Thoracic aorta (tissue), 2 donors: ENCODE results near the gene VPS54. TPM values are rescaled to one million over a fixed set of nuclear protein-coding genes. Genes with fewer than 3 reads are reported as not detected.

Source experiments
- ATAC-seq: fragments of 150-250 bp; one replicate; pipeline ENCODE4 v1.8.0; 2017; ENCODE audit warnings: low read depth; ENCODE audit not compliant: insufficient number of reproducible peaks, low FRiP score
- DNase-seq: peaks from one replicate; pipeline ENCODE4 v3.0.0-alpha.2; 2020; ENCODE audit warnings: low spot score
- H3K27ac ChIP-seq, 2 donors: fragments of 200-600 bp; sonication (generic); 1 replicate in 1 of 2; 2 replicates in 1 of 2; pipeline ENCODE4 v1.5.1; 2016; ENCODE audit warnings: mild to moderate bottlenecking in 2 of 2, moderate library complexity in 2 of 2
- H3K27me3 ChIP-seq: fragments of 200-600 bp; sonication (generic); replicated peaks from 2 replicates; pipeline ENCODE4 v1.6.0; 2016; ENCODE audit warnings: mild to moderate bottlenecking; ENCODE audit not compliant: insufficient read depth
- H3K36me3 ChIP-seq: fragments of 200-600 bp; sonication (generic); one replicate; pipeline ENCODE4 v1.5.1; 2016
- H3K4me1 ChIP-seq, 2 donors: fragments of 200-600 bp; sonication (generic); 1 replicate in 1 of 2; 2 replicates in 1 of 2; pipeline versions ENCODE4 v1.5.1 to v1.6.0; 2016; ENCODE audit warnings: low read depth in 2 of 2, mild to moderate bottlenecking in 1 of 2; ENCODE audit not compliant: control insufficient read depth in 1 of 2
- H3K4me3 ChIP-seq: fragments of 200-600 bp; sonication (generic); 2 replicates; pipeline ENCODE4 v1.5.1; 2016; ENCODE audit warnings: mild to moderate bottlenecking
- H3K9me3 ChIP-seq: fragments of 200-600 bp; sonication (generic); 2 replicates; pipeline ENCODE4 v1.5.1; 2016
- CTCF ChIP-seq: fragments of 200-600 bp; sonication (generic); IDR thresholded peaks from one replicate; pipeline ENCODE4 v1.5.1; 2019; ENCODE audit warnings: antibody characterized with exemption
- total RNA-seq, 2 donors: library from RNA; depleted of rRNA; stranded (reverse); fragments of >200 nt; gene quantifications; one replicate each; pipeline versions ENCODE4 v1.1.0 to v1.2.3, GENCODE V29; 2016

VPS54 gene
- total RNA-seq, 2 donors from 2014 or later, result 20.0 to 22.1 TPM

- Histone ChIP-seq H3K36me3 (no peaks in the 10 kb centered on the region), H3K4me3 (no peak overlapping the region), H3K4me1 (no peaks in the 10 kb centered on the region), H3K9me3 (no peaks in the 10 kb centered on the region), H3K27ac (no peak overlapping the region), H3K27me3 (no peaks in the 10 kb centered on the region)
- no peak for DNase-seq
- no peak for ATAC-seq
- no peak for TF ChIP-seq CTCF
Observed at GRCh38 chr2:64029116-64029665, 10.0 kb upstream of the VPS54 start.

GRCh38 chr2:64025741-64026140 lies 6.5 kb upstream of the VPS54 start:
- no peak for ATAC-seq
- DNase-seq, result no peak
- TF ChIP-seq CTCF, result no peak
- H3K9me3 ChIP-seq, result no peaks in the 10 kb centered on the region
- no peaks in the 10 kb centered on the region for H3K27me3 ChIP-seq
- no peak overlapping the region for H3K4me3 ChIP-seq
- H3K4me1 ChIP-seq, result peaks cover 0 to 1% of the 10 kb centered on the region in 2 donors
- no peak overlapping the region for H3K27ac ChIP-seq
- no peaks in the 10 kb centered on the region for H3K36me3 ChIP-seq

- H3K9me3 ChIP-seq, result no peaks in the 10 kb centered on the region
- no peak for DNase-seq
- peaks cover 4 to 15% of the 10 kb centered on the region in 2 donors for H3K4me1 ChIP-seq
- no peak overlapping the region for H3K4me3 ChIP-seq
- TF ChIP-seq CTCF, result no peak
- no peaks in the 10 kb centered on the region for H3K36me3 ChIP-seq
- H3K27ac ChIP-seq, result no peak overlapping the region
- H3K27me3 ChIP-seq, result no peaks in the 10 kb centered on the region
- no peak for ATAC-seq
Observed at GRCh38 chr2:64024259-64024949, 5.2 kb upstream of the VPS54 start.

- no peaks in the 10 kb centered on the region for H3K27me3 ChIP-seq
- no peaks in the 10 kb centered on the region for H3K9me3 ChIP-seq
- H3K4me3 ChIP-seq, result no peak overlapping the region
- no peaks in the 10 kb centered on the region for H3K36me3 ChIP-seq
- DNase-seq (no peak), ATAC-seq (no peak)
- peaks cover 4 to 15% of the 10 kb centered on the region in 2 donors for H3K4me1 ChIP-seq
- no peak for TF ChIP-seq CTCF
- no peak overlapping the region for H3K27ac ChIP-seq
Observed at GRCh38 chr2:64023485-64024258, 4.4 kb upstream of the VPS54 start.

- no peak for TF ChIP-seq CTCF
- ATAC-seq, result no peak
Observed at GRCh38 chr2:64021578-64021977, 2.4 kb upstream of the VPS54 start.

More at GRCh38 chr2:64021578-64021977, 2.4 kb upstream of the VPS54 start:
- no peak overlapping the region for H3K4me3 ChIP-seq
- no peaks in the 10 kb centered on the region for H3K9me3 ChIP-seq
- no peak for DNase-seq
- H3K27ac ChIP-seq, result no peak overlapping the region
- H3K36me3 ChIP-seq, result no peaks in the 10 kb centered on the region
- peaks cover 9 to 25% of the 10 kb centered on the region in 2 donors for H3K4me1 ChIP-seq
- H3K27me3 ChIP-seq, result no peaks in the 10 kb centered on the region
